HUES6 (cell line): ENCODE results near the gene CALML4.
"Not testable (repeated sequence)": the region's sequence is repeated elsewhere in the genome, so short reads cannot be mapped to it uniquely, and the experiment has no call there.

ENCODE experiments used
- H3K27ac ChIP-seq: 2 replicates; pipeline ENCODE4 v1.7.0; 2013; ENCODE audit warnings: low read depth, mild to moderate bottlenecking, low read length, inconsistent platforms
- H3K27me3 ChIP-seq: 2 replicates; pipeline ENCODE4 v1.6.1; 2013; ENCODE audit warnings: low read length; ENCODE audit not compliant: control insufficient read depth, insufficient read depth
- H3K36me3 ChIP-seq: 2 replicates; pipeline ENCODE4 v1.6.1; 2013; ENCODE audit warnings: low read length; ENCODE audit not compliant: control insufficient read depth, insufficient read depth
- H3K4me1 ChIP-seq: 2 replicates; pipeline ENCODE4 v1.6.1; 2013; ENCODE audit warnings: low read length; ENCODE audit not compliant: control insufficient read depth, insufficient read depth
- H3K4me3 ChIP-seq: 2 replicates; pipeline ENCODE4 v1.5.1; 2013; ENCODE audit warnings: low read depth, low read length
- H3K9ac ChIP-seq: one replicate; pipeline ENCODE4 v1.6.1; 2013; ENCODE audit warnings: mild to moderate bottlenecking, low read length
- H3K9me3 ChIP-seq: 2 replicates; pipeline ENCODE4 v1.6.1; 2013; ENCODE audit warnings: low read depth, low read length; ENCODE audit not compliant: control insufficient read depth, insufficient read depth

Gene CALML4

GRCh38 chr15:68224108-68224507 lies 19.0 kb upstream of the CALML4 start:
- H3K27me3 ChIP-seq = no peaks in the 10 kb centered on the region
- H3K9ac ChIP-seq = no peak overlapping the region

GRCh38 chr15:68223171-68223570 lies 18.0 kb upstream of the CALML4 start:
- Histone ChIP-seq H3K27ac (no peak overlapping the region), H3K4me3 (no peak overlapping the region), H3K27me3 (no peaks in the 10 kb centered on the region), H3K36me3 (peaks cover 26% of the 10 kb centered on the region), H3K9me3 (peaks cover 25% of the 10 kb centered on the region), H3K9ac (no peak overlapping the region), H3K4me1 (peaks cover 3% of the 10 kb centered on the region; the same call in 1 of the 2 replicates)

More at GRCh38 chr15:68224108-68224507, 19.0 kb upstream of the CALML4 start:
- Histone ChIP-seq H3K4me3 (no peak overlapping the region), H3K4me1 (peaks cover 8% of the 10 kb centered on the region; the same call in 1 of the 2 replicates), H3K9me3 (peaks cover 25% of the 10 kb centered on the region), H3K36me3 (peaks cover 16% of the 10 kb centered on the region), H3K27ac (no peak overlapping the region)

DNA sequence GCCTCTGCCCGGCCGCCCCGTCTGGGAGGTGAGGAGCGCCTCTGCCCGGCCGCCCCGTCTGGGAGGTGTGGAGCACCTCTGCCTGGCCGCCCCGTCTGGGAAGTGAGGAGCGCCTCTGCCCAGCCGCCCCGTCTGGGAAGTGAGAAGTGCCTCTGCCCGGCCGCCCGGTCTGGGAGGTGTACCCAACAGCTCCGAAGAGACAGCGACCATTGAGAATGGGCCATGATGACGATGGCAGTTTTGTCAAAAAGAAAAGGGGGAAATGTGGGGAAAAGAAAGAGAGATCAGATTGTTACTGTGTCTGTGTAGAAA lies 17.3 kb upstream of the CALML4 start:
- peaks cover 32% of the 10 kb centered on the region for H3K36me3 ChIP-seq
- H3K27me3 ChIP-seq, H3K27ac ChIP-seq, H3K9ac ChIP-seq, H3K4me3 ChIP-seq, H3K4me1 ChIP-seq: not testable (repeated sequence)
- H3K9me3 ChIP-seq = peaks cover 25% of the 10 kb centered on the region

DNA sequence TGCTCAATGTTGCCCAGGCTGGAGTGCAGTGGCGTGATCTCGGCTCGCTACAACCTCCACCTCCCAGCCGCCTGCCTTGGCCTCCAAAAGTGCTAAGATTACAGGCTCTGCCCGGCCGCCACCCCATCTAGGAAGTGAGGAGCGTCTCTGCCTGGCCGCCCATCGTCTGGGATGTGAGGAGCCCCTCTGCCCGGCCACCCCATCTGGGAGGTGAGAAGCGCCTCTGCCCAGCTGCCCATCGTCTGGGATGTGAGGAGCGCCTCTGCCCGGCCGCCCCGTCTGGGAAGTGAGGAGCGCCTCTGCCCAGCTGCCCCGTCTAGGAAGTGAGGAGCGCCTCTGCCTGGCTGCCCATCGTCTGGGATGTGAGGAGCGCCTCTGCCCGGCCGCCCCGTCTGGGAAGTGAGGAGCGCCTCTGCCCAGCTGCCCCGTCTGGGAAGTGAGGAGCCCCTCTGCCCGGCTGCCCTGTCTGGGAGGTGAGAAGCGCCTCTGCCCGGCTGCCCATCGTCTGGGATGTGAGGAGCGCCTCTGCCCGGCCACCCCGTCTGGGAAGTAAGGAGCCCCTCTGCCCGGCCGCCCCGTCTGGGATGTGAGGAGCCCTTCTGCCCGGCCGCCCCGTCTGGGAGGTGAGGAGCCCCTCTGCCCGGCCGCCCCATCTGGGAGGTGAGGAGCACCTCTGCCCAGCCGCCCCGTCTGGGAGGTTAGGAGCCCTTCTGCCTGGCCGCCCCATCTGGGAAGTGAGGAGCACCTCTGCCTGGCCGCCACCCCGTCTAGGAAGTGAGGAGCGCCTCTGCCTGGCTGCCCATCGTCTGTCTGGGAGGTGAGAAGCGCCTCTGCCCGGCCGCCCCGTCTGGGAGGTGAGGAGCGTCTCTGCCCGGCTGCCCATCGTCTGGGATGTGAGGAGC lies 16.6 kb upstream of the CALML4 start:
- Histone ChIP-seq H3K9me3 (peaks cover 25% of the 10 kb centered on the region), H3K36me3 (peaks cover 38% of the 10 kb centered on the region)
- not testable (repeated sequence) for H3K27ac ChIP-seq, H3K4me3 ChIP-seq, H3K9ac ChIP-seq, H3K27me3 ChIP-seq, H3K4me1 ChIP-seq

GRCh38 chr15:68220967-68221366 lies 15.8 kb upstream of the CALML4 start:
- Histone ChIP-seq H3K27me3 (no peaks in the 10 kb centered on the region), H3K36me3 (peaks cover 42% of the 10 kb centered on the region), H3K27ac (no peak overlapping the region), H3K4me1 (no peaks in the 10 kb centered on the region), H3K9ac (no peak overlapping the region), H3K9me3 (peaks cover 25% of the 10 kb centered on the region), H3K4me3 (no peak overlapping the region)

- Histone ChIP-seq H3K4me3 (no peak overlapping the region), H3K27ac (no peak overlapping the region), H3K4me1 (no peaks in the 10 kb centered on the region), H3K9me3 (peaks cover 25% of the 10 kb centered on the region), H3K36me3 (peaks cover 47% of the 10 kb centered on the region), H3K27me3 (no peaks in the 10 kb centered on the region), H3K9ac (no peak overlapping the region)
Observed at GRCh38 chr15:68220489-68220888, 15.4 kb upstream of the CALML4 start.

DNA sequence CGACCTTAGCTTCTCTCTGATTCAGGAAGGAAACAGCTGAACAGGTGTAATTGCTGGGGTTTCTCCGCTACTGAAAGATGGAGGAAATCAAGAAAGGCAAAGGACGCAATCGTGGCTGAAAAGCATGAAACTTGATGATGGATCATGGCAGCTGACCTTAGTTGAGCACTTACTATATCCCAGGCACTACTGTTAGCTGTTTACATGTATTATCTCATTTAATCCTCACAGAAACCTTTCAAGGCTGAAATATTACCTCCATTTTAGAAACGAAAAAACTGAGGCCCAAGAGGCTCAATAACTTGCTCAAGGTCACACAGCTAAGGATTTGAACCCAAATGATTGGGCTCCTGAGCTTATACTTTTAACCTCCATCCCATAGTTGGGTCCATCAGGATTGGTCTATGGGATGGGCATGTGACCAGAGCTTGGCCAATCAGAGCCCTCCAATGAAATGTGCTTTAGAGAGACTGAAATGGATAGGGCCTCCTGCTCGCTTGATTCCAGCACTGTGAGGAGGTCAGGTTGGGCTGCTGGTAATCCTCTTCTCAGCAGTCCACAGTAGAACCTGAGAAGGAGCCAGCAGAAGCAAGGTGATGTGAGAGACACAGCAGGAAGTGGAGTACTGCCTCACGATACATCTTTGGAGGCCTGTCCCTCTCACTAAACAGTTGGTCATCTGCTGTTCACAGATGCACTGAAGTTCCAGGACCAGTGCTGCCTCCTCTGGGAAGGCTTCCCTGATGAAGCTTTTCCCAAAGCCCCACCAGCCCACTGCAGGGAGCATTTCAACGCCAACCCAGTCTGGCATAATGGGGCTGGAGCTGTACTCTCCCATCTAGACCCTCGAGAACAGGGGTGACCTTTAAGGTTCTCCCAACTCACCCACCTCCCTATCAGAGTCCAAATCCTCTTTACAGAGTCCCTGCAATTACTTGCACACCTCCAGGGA lies 14.0 kb upstream of the CALML4 start:
- Histone ChIP-seq H3K9ac (no peak overlapping the region), H3K36me3 (peaks cover 44% of the 10 kb centered on the region), H3K9me3 (peaks cover 17% of the 10 kb centered on the region), H3K27ac (no peak overlapping the region), H3K4me3 (no peak overlapping the region), H3K4me1 (no peaks in the 10 kb centered on the region), H3K27me3 (no peaks in the 10 kb centered on the region)

DNA sequence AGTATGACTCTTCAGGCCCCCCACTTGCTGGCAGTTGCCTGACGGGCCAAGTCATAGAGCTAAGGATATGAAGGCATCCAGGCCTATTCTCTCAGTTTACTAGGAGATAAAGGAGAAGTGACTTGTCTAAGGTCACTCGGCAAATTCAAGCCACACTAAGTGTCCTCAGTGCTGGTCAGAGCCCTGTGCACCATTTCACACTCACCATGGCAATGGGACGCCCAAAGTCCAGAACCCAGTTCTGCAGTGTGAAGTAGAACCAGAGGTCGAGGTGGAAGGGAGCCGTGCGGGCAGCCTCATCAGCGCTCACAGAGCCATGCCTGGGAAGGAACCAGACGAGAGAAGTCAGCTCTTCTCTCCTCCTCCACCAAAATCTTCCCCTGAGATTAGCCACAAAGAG lies 13.2 kb upstream of the CALML4 start:
- no peak overlapping the region for H3K4me3 ChIP-seq
- no peaks in the 10 kb centered on the region for H3K27me3 ChIP-seq
- no peak overlapping the region for H3K9ac ChIP-seq
- H3K4me1 ChIP-seq = no peaks in the 10 kb centered on the region
- H3K36me3 ChIP-seq = peaks cover 42% of the 10 kb centered on the region
- H3K27ac ChIP-seq = no peak overlapping the region
- H3K9me3 ChIP-seq = peaks cover 13% of the 10 kb centered on the region

GRCh38 chr15:68217341-68217740 lies 12.2 kb upstream of the CALML4 start:
- Histone ChIP-seq H3K27ac (no peak overlapping the region), H3K4me3 (no peak overlapping the region), H3K27me3 (no peaks in the 10 kb centered on the region), H3K36me3 (peaks cover 38% of the 10 kb centered on the region), H3K9ac (no peak overlapping the region), H3K4me1 (no peaks in the 10 kb centered on the region), H3K9me3 (peaks cover 8% of the 10 kb centered on the region)

DNA sequence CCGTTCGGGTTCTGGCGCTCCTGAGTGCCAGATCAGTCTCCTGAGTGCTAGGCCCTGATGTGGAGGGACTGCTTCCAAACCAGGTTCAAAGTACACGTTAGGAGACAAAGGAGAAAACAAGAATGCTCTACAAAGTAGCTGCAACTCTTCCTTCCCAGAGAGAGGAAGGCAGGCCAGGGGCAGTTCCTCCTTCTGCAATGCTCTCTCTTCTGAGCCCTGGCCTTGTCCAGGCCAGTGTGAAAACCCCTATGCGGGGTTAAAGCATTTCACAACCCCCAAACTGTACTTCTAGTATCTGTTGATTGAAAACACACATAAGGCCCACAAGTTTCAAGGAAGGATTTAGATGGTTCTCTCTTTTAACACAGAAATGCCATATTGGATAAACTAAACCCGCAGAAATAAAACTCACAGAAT lies 9.7 kb upstream of the CALML4 start:
- H3K36me3 ChIP-seq = peaks cover 42% of the 10 kb centered on the region
- H3K4me3 ChIP-seq = no peak overlapping the region

More for the DNA sequence above, 9.7 kb upstream of the CALML4 start:
- H3K27ac ChIP-seq = no peak overlapping the region
- H3K4me1 ChIP-seq = peaks cover 11% of the 10 kb centered on the region
- peaks cover 3% of the 10 kb centered on the region; the same call in 1 of the 2 replicates for H3K9me3 ChIP-seq
- no peak overlapping the region for H3K9ac ChIP-seq
- H3K27me3 ChIP-seq = no peaks in the 10 kb centered on the region
